ENCODE data around the gene PRSS38. TPM values are rescaled to one million over a fixed set of nuclear protein-coding genes. Genes with fewer than 3 reads are reported as not detected.

PRSS38 gene
- total and polyA plus RNA-seq, 10 of the 15 experiments (the other 5 are each of a cell fraction or from before 2014, with no cell fraction given) = not detected

DNA sequence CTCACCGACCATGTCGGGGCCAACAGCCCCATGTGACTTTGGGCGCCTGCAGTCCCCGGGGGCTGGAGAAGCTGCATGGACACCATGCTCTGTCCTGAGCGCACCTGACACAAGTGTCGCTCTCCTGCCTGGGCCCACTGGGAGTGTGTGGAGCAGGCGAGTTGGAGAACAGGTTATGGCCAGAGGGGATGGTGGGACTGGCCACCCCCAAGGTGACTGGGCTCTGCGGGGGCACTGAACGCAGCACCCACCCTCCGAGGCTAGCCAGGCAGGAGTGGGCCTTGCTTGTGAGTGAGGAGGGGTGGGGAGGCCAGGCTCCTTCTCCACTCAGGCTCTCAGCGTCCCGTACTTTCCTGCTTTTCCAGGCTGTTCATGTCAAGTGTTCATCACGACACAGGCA lies 44.7 kb upstream of the PRSS38 start:
- Histone ChIP-seq H3K4me2 (ENCODE audit: control insufficient read depth, insufficient read depth) (no peak overlapping the region), H3K4me3 (no peak overlapping the region), H3K9me3 (replicated peaks; ENCODE audit: control insufficient read depth, insufficient read depth, low read length) (no peaks in the 10 kb centered on the region), H3K27me3 (replicated peaks in 1 of 2; ENCODE audit: control insufficient read depth in 2 of 2, insufficient read depth in 2 of 2, low read length in 1 of 2) (no peaks in the 10 kb centered on the region), H3K4me1 (ENCODE audit: control insufficient read depth, insufficient read depth, low read length) (no peaks in the 10 kb centered on the region), H4K20me1 (ENCODE audit: control insufficient read depth, insufficient read depth) (no peaks in the 10 kb centered on the region), H3K36me3 (ENCODE audit: control insufficient read depth in 2 of 2, insufficient read depth in 2 of 2, low read length in 1 of 2) (peaks cover 16 to 18% of the 10 kb centered on the region in 2 experiments), H3K27ac (ENCODE audit: control insufficient read depth, insufficient read depth) (no peak overlapping the region), H3K79me2 (ENCODE audit: control insufficient read depth, insufficient read depth, low read length) (no peaks in the 10 kb centered on the region), H3K9ac (ENCODE audit: control insufficient read depth, insufficient read depth, low read length) (no peak overlapping the region), H2AFZ (ENCODE audit: control insufficient read depth, low read depth, low read length) (no peak overlapping the region)
- ChIA-PET SMC1A (ENCODE audit: uncharacterized antibody, unreplicated experiment) (no interaction called here), CTCF (no interaction called here), RAD21 (ENCODE audit: unreplicated experiment) (no interaction called here), POLR2A (no interaction called here)
- intact Hi-C loops (cut with micrococcal nuclease; ENCODE audit: unreplicated experiment) = no loop called here
- no peak for FAIRE-seq
- BruUV-seq (replicated peaks) = no TSS peak
- DNase-seq (ENCODE audit: low read depth, low spot score) = no peak
- TF ChIP-seq ZBTB40 (IDR thresholded peaks at IDR 0.05; ENCODE audit: borderline replicate concordance) = no peak
- no peak for TF ChIP-seq ZNF24 (IDR thresholded peaks at IDR 0.05)
- TF ChIP-seq, protein P1, sequence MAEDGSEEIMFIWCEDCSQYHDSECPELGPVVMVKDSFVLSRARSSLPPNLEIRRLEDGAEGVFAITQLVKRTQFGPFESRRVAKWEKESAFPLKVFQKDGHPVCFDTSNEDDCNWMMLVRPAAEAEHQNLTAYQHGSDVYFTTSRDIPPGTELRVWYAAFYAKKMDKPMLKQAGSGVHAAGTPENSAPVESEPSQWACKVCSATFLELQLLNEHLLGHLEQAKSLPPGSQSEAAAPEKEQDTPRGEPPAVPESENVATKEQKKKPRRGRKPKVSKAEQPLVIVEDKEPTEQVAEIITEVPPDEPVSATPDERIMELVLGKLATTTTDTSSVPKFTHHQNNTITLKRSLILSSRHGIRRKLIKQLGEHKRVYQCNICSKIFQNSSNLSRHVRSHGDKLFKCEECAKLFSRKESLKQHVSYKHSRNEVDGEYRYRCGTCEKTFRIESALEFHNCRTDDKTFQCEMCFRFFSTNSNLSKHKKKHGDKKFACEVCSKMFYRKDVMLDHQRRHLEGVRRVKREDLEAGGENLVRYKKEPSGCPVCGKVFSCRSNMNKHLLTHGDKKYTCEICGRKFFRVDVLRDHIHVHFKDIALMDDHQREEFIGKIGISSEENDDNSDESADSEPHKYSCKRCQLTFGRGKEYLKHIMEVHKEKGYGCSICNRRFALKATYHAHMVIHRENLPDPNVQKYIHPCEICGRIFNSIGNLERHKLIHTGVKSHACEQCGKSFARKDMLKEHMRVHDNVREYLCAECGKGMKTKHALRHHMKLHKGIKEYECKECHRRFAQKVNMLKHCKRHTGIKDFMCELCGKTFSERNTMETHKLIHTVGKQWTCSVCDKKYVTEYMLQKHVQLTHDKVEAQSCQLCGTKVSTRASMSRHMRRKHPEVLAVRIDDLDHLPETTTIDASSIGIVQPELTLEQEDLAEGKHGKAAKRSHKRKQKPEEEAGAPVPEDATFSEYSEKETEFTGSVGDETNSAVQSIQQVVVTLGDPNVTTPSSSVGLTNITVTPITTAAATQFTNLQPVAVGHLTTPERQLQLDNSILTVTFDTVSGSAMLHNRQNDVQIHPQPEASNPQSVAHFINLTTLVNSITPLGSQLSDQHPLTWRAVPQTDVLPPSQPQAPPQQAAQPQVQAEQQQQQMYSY (CRISPR knock-in tag; IDR thresholded peaks at IDR 0.05) = no peak
- no peak for TF ChIP-seq RAD51 (IDR thresholded peaks at IDR 0.05)
- TF ChIP-seq, protein P2, sequence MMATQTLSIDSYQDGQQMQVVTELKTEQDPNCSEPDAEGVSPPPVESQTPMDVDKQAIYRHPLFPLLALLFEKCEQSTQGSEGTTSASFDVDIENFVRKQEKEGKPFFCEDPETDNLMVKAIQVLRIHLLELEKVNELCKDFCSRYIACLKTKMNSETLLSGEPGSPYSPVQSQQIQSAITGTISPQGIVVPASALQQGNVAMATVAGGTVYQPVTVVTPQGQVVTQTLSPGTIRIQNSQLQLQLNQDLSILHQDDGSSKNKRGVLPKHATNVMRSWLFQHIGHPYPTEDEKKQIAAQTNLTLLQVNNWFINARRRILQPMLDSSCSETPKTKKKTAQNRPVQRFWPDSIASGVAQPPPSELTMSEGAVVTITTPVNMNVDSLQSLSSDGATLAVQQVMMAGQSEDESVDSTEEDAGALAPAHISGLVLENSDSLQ (IDR thresholded peaks at IDR 0.05) = no peak
- TF ChIP-seq, protein P3, sequence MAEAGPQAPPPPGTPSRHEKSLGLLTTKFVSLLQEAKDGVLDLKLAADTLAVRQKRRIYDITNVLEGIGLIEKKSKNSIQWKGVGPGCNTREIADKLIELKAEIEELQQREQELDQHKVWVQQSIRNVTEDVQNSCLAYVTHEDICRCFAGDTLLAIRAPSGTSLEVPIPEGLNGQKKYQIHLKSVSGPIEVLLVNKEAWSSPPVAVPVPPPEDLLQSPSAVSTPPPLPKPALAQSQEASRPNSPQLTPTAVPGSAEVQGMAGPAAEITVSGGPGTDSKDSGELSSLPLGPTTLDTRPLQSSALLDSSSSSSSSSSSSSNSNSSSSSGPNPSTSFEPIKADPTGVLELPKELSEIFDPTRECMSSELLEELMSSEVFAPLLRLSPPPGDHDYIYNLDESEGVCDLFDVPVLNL (IDR thresholded peaks at IDR 0.05; ENCODE audit: low read depth, low read length) = no peak
- TF ChIP-seq USF2 (IDR thresholded peaks at IDR 0.05; ENCODE audit: borderline replicate concordance, low read depth, low read length) = no peak
- no peak for TF ChIP-seq HSF1 (IDR thresholded peaks at IDR 0.05; ENCODE audit: low read depth, low read length)
- no peak for TF ChIP-seq SMAD5 (IDR thresholded peaks at IDR 0.05; ENCODE audit: low read depth)
- no peak for ATAC-seq
- in situ Hi-C loops (cut with MboI) = no loop called here
- 92% methylated on average over 13 of the region's 13 CpGs for WGBS (ENCODE audit: insufficient coverage, insufficient replicate concordance, low lambda C conversion rate, missing lambda C conversion rate)

Data from GM12878 (cell line).